Sigmoid colon (tissue), 4 donors: ENCODE results near the gene CFAP210.

ENCODE experiments used
- CTCF ChIP-seq, 4 experiments: fragments of 450-650 bp in 3 of 4; fragments of 200-600 bp in 1 of 4; IDR thresholded peaks; one replicate each; pipeline ENCODE4 v1.5.1; 2016 to 2019; ENCODE audit warnings: antibody characterized with exemption in 4 of 4, mild to moderate bottlenecking in 3 of 4, moderate library complexity in 2 of 4
- POLR2A ChIP-seq, 2 donors: fragments of 450-650 bp; IDR thresholded peaks; one replicate each; pipeline ENCODE4 v1.6.1; 2016; ENCODE audit warnings: antibody characterized with exemption in 2 of 2, mild to moderate bottlenecking in 2 of 2, moderate library complexity in 2 of 2
- POLR2AphosphoS5 ChIP-seq, 4 donors: sonication (generic); formaldehyde crosslinking; IDR thresholded peaks; one replicate each; pipeline ENCODE4 v1.6.1; 2017; ENCODE audit warnings: antibody characterized with exemption in 4 of 4

- TF ChIP-seq POLR2AphosphoS5 (IDR thresholded peaks at IDR 0.05) (peak in 2 of 4 donors; percentile 52), CTCF (IDR thresholded peaks at IDR 0.05) (no peak), POLR2A (IDR thresholded peaks at IDR 0.05) (no peak)
Measured at GRCh38 chr2:169704160-169704708, 10.0 kb upstream of the CFAP210 start.
